ENCODE results near the gene PHETA2.
"Not testable (repeated sequence)": the region's sequence is repeated elsewhere in the genome, so short reads cannot be mapped to it uniquely, and the experiment has no call there.

PHETA2 gene

GRCh38 chr22:42111798-42112197 is 37.8 kb downstream of the PHETA2 start:
- DNase-seq: no peak

GRCh38 chr22:42112793-42113192 is 38.7 kb downstream of the PHETA2 start:
- DNase-seq: not testable (repeated sequence)

GRCh38 chr22:42114721-42115120 is 40.7 kb downstream of the PHETA2 start:
- DNase-seq: no peak

- not testable (repeated sequence) for DNase-seq
Observed at GRCh38 chr22:42115420-42115830, 41.4 kb downstream of the PHETA2 start.

- no peak for DNase-seq
Observed at GRCh38 chr22:42116848-42117424, 42.9 kb downstream of the PHETA2 start.

GRCh38 chr22:42120231-42121021 is 46.4 kb downstream of the PHETA2 start:
- peak; percentile 55 to 60 for DNase-seq

- not testable (repeated sequence) for DNase-seq
Observed at GRCh38 chr22:42123529-42123928, 49.5 kb downstream of the PHETA2 start.

- no peak for DNase-seq
Observed at GRCh38 chr22:42127606-42128005, 53.6 kb downstream of the PHETA2 start.

- DNase-seq: not testable (repeated sequence)
Observed at GRCh38 chr22:42128007-42128406, 54.0 kb downstream of the PHETA2 start.

Measured in activated T-cell treated with anti-CD3 and anti-CD28 coated beads, Interleukin-2, amount 50 U/mL, for 48 hours (primary cell).